ENCODE results near the gene PTPN11. TPM values are rescaled to one million over a fixed set of nuclear protein-coding genes. Genes with fewer than 3 reads are reported as not detected.

PTPN11 gene
- polyA plus RNA-seq, 3 donors = 11.1 to 41.9 (median 28.8) TPM

- intact Hi-C loops (cut with micrococcal nuclease) = no loop called here
- no peak for DNase-seq
- 100% methylated on average over 1 of the region's 2 CpGs for WGBS (ENCODE audit: insufficient coverage)
- Histone ChIP-seq H3K4me3 (replicated peaks in 1 of 3; ENCODE audit: low read depth in 2 of 3, low read length in 3 of 3) (no peak overlapping the region), H3K9ac (ENCODE audit: insufficient read depth, low read length, poor library complexity, severe bottlenecking) (no peak overlapping the region), H3K36me3 (replicated peaks in 1 of 2; ENCODE audit: control insufficient read depth in 1 of 2, insufficient read depth in 2 of 2, low read length in 2 of 2) (peaks cover 0 to 16% of the 10 kb centered on the region in 2 donors), H3K79me2 (ENCODE audit: insufficient read depth, low read length) (no peaks in the 10 kb centered on the region), H2AFZ (ENCODE audit: insufficient read depth, low read depth, low read length, poor library complexity, severe bottlenecking) (no peak overlapping the region), H3K27ac (ENCODE audit: low read depth in 1 of 2, low read length in 2 of 2) (no peak overlapping the region), H4K20me1 (ENCODE audit: insufficient read depth, low read length) (no peaks in the 10 kb centered on the region), H3K9me3 (replicated peaks in 1 of 2; ENCODE audit: control insufficient read depth in 1 of 2, insufficient read depth in 1 of 2, low read length in 2 of 2) (no peaks in the 10 kb centered on the region), H3K4me1 (ENCODE audit: control insufficient read depth in 1 of 2, insufficient read depth in 2 of 2, low read length in 2 of 2) (no peaks in the 10 kb centered on the region), H3K27me3 (ENCODE audit: control insufficient read depth in 2 of 2, insufficient read depth in 2 of 2, low read length in 2 of 2) (no peaks in the 10 kb centered on the region), H3K4me2 (replicated peaks; ENCODE audit: extremely low read depth, low read length, poor library complexity, severe bottlenecking) (no peak overlapping the region)
- Mint-ChIP-seq H3K27ac (no peak overlapping the region), H3K36me3 (peaks cover 11 to 14% of the 10 kb centered on the region in 2 donors), H3K4me1 (no peaks in the 10 kb centered on the region), H3K4me3 (no peak overlapping the region), H3K9me3 (no peaks in the 10 kb centered on the region), H3K27me3 (ENCODE audit: low read depth in 3 of 3) (peaks cover 0 to 3% (median 0%) of the 10 kb centered on the region in 3 donors)
- TF ChIP-seq, protein P1, sequence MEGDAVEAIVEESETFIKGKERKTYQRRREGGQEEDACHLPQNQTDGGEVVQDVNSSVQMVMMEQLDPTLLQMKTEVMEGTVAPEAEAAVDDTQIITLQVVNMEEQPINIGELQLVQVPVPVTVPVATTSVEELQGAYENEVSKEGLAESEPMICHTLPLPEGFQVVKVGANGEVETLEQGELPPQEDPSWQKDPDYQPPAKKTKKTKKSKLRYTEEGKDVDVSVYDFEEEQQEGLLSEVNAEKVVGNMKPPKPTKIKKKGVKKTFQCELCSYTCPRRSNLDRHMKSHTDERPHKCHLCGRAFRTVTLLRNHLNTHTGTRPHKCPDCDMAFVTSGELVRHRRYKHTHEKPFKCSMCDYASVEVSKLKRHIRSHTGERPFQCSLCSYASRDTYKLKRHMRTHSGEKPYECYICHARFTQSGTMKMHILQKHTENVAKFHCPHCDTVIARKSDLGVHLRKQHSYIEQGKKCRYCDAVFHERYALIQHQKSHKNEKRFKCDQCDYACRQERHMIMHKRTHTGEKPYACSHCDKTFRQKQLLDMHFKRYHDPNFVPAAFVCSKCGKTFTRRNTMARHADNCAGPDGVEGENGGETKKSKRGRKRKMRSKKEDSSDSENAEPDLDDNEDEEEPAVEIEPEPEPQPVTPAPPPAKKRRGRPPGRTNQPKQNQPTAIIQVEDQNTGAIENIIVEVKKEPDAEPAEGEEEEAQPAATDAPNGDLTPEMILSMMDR (IDR thresholded peaks at IDR 0.05) = no peak
Observed at GRCh38 chr12:112513471-112513870, 94.7 kb downstream of the PTPN11 start.

DNA sequence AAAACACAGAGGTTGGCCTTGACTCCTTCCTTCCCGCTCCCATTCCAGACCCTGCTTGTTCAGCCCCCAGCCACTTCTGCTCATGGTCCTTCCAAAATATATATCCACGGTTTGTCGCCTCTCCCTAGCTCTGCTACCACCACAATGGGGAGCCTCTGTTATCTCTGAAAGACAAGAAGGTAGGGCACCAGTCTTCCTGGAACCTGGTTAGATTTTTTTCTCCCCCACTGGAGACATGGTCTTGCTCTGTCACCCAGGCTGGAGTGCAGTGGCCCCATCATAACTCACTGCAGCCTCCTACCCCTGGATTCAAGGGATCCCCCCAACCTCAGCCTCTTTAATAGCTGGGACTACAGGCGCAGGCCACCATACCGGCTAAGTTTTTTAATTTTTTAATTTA, 95.7 kb downstream of the PTPN11 start:
- peaks cover 0 to 11% of the 10 kb centered on the region in 2 donors for H3K36me3 ChIP-seq (replicated peaks in 1 of 2; ENCODE audit: control insufficient read depth in 1 of 2, insufficient read depth in 2 of 2, low read length in 2 of 2)
- H3K4me1 ChIP-seq (ENCODE audit: control insufficient read depth in 1 of 2, insufficient read depth in 2 of 2, low read length in 2 of 2) = no peaks in the 10 kb centered on the region
- intact Hi-C loops (cut with micrococcal nuclease) = no loop called here
- WGBS (ENCODE audit: insufficient coverage) = 92% methylated on average over 3 of the region's 5 CpGs
- H3K4me3 ChIP-seq (replicated peaks in 1 of 3; ENCODE audit: low read depth in 2 of 3, low read length in 3 of 3) = no peak overlapping the region
- no peak overlapping the region for H2AFZ ChIP-seq (ENCODE audit: insufficient read depth, low read depth, low read length, poor library complexity, severe bottlenecking)
- no peaks in the 10 kb centered on the region for H3K4me1 Mint-ChIP-seq
- no peaks in the 10 kb centered on the region for H3K9me3 Mint-ChIP-seq
- H3K4me2 ChIP-seq (replicated peaks; ENCODE audit: extremely low read depth, low read length, poor library complexity, severe bottlenecking) = no peak overlapping the region
- H3K4me3 Mint-ChIP-seq = no peak overlapping the region
- no peak overlapping the region for H3K27ac Mint-ChIP-seq
- H3K36me3 Mint-ChIP-seq = peaks cover 4 to 7% of the 10 kb centered on the region in 2 donors
- H4K20me1 ChIP-seq (ENCODE audit: insufficient read depth, low read length) = no peaks in the 10 kb centered on the region
- DNase-seq = no peak
- no peaks in the 10 kb centered on the region for H3K9me3 ChIP-seq (replicated peaks in 1 of 2; ENCODE audit: control insufficient read depth in 1 of 2, insufficient read depth in 1 of 2, low read length in 2 of 2)
- no peaks in the 10 kb centered on the region for H3K79me2 ChIP-seq (ENCODE audit: insufficient read depth, low read length)
- H3K27me3 ChIP-seq (ENCODE audit: control insufficient read depth in 2 of 2, insufficient read depth in 2 of 2, low read length in 2 of 2) = no peaks in the 10 kb centered on the region
- TF ChIP-seq, protein P1 (IDR thresholded peaks at IDR 0.05) = no peak
- H3K27ac ChIP-seq (ENCODE audit: low read depth in 1 of 2, low read length in 2 of 2) = no peak overlapping the region
- peaks cover 0 to 3% (median 0%) of the 10 kb centered on the region in 3 donors for H3K27me3 Mint-ChIP-seq (ENCODE audit: low read depth in 3 of 3)
- H3K9ac ChIP-seq (ENCODE audit: insufficient read depth, low read length, poor library complexity, severe bottlenecking) = no peak overlapping the region

Data from CD14-positive monocyte (primary cell).